GM12875 (cell line): ENCODE results near the gene RHEBL1.

Experiments used
- H3K4me3 ChIP-seq: one replicate; pipeline ENCODE4 v1.5.1; 2011; ENCODE audit warnings: low read depth, low read length, control low read depth
- CTCF ChIP-seq: IDR thresholded peaks from 2 replicates; pipeline ENCODE4 v1.5.1; 2011; ENCODE audit warnings: low read depth, mild to moderate bottlenecking, control low read depth, inconsistent platforms, low read length, moderate library complexity, borderline replicate concordance; ENCODE audit not compliant: insufficient read depth

RHEBL1 gene

GRCh38 chr12:49031573-49032161 is 38.1 kb downstream of the RHEBL1 start:
- no peak overlapping the region for H3K4me3 ChIP-seq
- no peak for TF ChIP-seq CTCF

GRCh38 chr12:49030714-49031572 is 38.8 kb downstream of the RHEBL1 start:
- H3K4me3 ChIP-seq: no peak overlapping the region
- no peak for TF ChIP-seq CTCF

GRCh38 chr12:49030119-49030518 is 39.7 kb downstream of the RHEBL1 start:
- no peak for TF ChIP-seq CTCF
- no peak overlapping the region for H3K4me3 ChIP-seq

- no peak overlapping the region for H3K4me3 ChIP-seq
- no peak for TF ChIP-seq CTCF
Measured at GRCh38 chr12:49028666-49029275, 41.0 kb downstream of the RHEBL1 start.

GRCh38 chr12:49027846-49028555 is 41.8 kb downstream of the RHEBL1 start:
- TF ChIP-seq CTCF: no peak
- H3K4me3 ChIP-seq: no peak overlapping the region

- no peak for TF ChIP-seq CTCF
- H3K4me3 ChIP-seq: no peak overlapping the region
Measured at GRCh38 chr12:49026678-49027480, 42.9 kb downstream of the RHEBL1 start.
